Right lobe of liver (tissue), 6 donors: ENCODE results near the gene MAPKAPK3. TPM values are rescaled to one million over a fixed set of nuclear protein-coding genes. Genes with fewer than 3 reads are reported as not detected.

Experiments used
- ATAC-seq, 4 donors: fragments of 200-7000 bp; cut with Tn5 transposase; one replicate each; pipeline ENCODE4 v1.9.1; 2020; ENCODE audit warnings: mild to moderate bottlenecking in 4 of 4, moderate library complexity in 4 of 4
- DNase-seq, 3 donors: peaks; one replicate each; pipeline ENCODE4 v3.0.0-alpha.2; 2020
- H3K27ac ChIP-seq, 3 donors: fragments of 200-600 bp; one replicate each; pipeline ENCODE4 v1.8.0; 2022
- H3K27me3 ChIP-seq, 2 donors: fragments of 200-600 bp; one replicate each; pipeline ENCODE4 v1.8.0; 2022
- H3K36me3 ChIP-seq, 4 donors: fragments of 200-600 bp; sonication (generic) in 1 of 4; one replicate each; pipeline versions ENCODE4 v1.5.1 to v1.8.0; 2017 to 2022; ENCODE audit warnings: control low read depth in 1 of 4
- H3K4me1 ChIP-seq, 4 donors: fragments of 200-600 bp; sonication (generic) in 1 of 4; one replicate each; pipeline versions ENCODE4 v1.5.1 to v1.8.0; 2017 to 2022; ENCODE audit warnings: control low read depth in 1 of 4
- H3K4me3 ChIP-seq, 3 donors: fragments of 200-600 bp; one replicate each; pipeline ENCODE4 v1.8.0; 2022
- H3K9me3 ChIP-seq, 4 donors: fragments of 200-600 bp; sonication (generic) in 1 of 4; one replicate each; pipeline versions ENCODE4 v1.5.1 to v1.8.0; 2017 to 2022; ENCODE audit warnings: control low read depth in 1 of 4
- CTCF ChIP-seq, 4 donors: fragments of 200-600 bp in 3 of 4; fragments of 450-650 bp in 1 of 4; IDR thresholded peaks; one replicate each; pipeline versions ENCODE4 v1.5.1 to v1.8.0; 2016 to 2022; ENCODE audit warnings: antibody characterized with exemption in 4 of 4, mild to moderate bottlenecking in 2 of 4
- POLR2A ChIP-seq: fragments of 450-650 bp; IDR thresholded peaks from one replicate; pipeline ENCODE4 v1.6.1; 2017; ENCODE audit warnings: antibody characterized with exemption, mild to moderate bottlenecking
- WGBS: methylation state at CpG from one replicate; pipeline ENCODE4 v1.1.6; 2018; ENCODE audit warnings: low coverage, low lambda C conversion rate; ENCODE audit not compliant: insufficient coverage; ENCODE audit errors: missing lambda C conversion rate; 5-methylcytosine and 5-hydroxymethylcytosine counted together
- intact Hi-C, 2 donors: fragments of 100-400 bp; cut with DNase I; formaldehyde crosslinking; loops; one replicate each; pipeline versions ENCODE4 v1.11.2 to v1.14.1; 2022
- total RNA-seq, 6 experiments: library from RNA; depleted of rRNA in 2 of 6; stranded (reverse); fragments of >200 nt in 2 of 6; fragmentation: NEBNext Ultra II Directional in 3 of 6; extraction: Animal tissue kit (Norgen Biotek cat#: 25700) in 3 of 6; gene quantifications; one replicate each; pipeline versions ENCODE4 v1.1.0 to v1.2.4, GENCODE V29; 2016 to 2023
- donor health status: DM: no; HTN: yes; CAD: no.
- donor health status: DM: no; HTN: no; CAD: no.
- donor health status: DM: no; HTN: no; CAD: no.
- donor health status: DM: no; HTN: yes; CAD: no.
- donor health status: DM: no; HTN: yes; CAD: no.

MAPKAPK3 gene
- total RNA-seq, 6 experiments from 2014 or later: 16.6 to 21.4 (median 18.6) TPM

- TF ChIP-seq POLR2A (no peak), CTCF (IDR thresholded peaks at IDR 0.05) (no peak)
- Histone ChIP-seq H3K4me1 (no peaks in the 10 kb centered on the region), H3K27me3 (no peaks in the 10 kb centered on the region), H3K9me3 (no peaks in the 10 kb centered on the region), H3K27ac (no peak overlapping the region), H3K36me3 (no peaks in the 10 kb centered on the region), H3K4me3 (no peak overlapping the region)
- intact Hi-C loops: loop anchor here in 1 of 2 donors (10.0 kb wide), 1 partner anchor 747 kb away; no protein-coding TSS in a partner anchor
- DNase-seq (no peak), ATAC-seq (peak in 2 of 4 donors; percentile 28 to 65)
- 20% methylated on average over 1 of the region's 6 CpGs for WGBS
These were observed 10.6 kb downstream of the MAPKAPK3 start for GRCh38 chr3:50627407-50628051.

- no peak for ATAC-seq
- Histone ChIP-seq H3K9me3 (no peaks in the 10 kb centered on the region), H3K4me3 (no peak overlapping the region), H3K36me3 (no peaks in the 10 kb centered on the region), H3K27ac (no peak overlapping the region), H3K27me3 (no peaks in the 10 kb centered on the region), H3K4me1 (no peaks in the 10 kb centered on the region)
- WGBS: 80% methylated on average over 1 of the region's 3 CpGs
- no peak for DNase-seq
- no peak for TF ChIP-seq POLR2A
- intact Hi-C loops: loop anchor here in 1 of 2 donors (10.0 kb wide), 1 partner anchor 746 kb away; no protein-coding TSS in a partner anchor
These were observed 11.7 kb downstream of the MAPKAPK3 start for GRCh38 chr3:50628601-50629000.

GRCh38 chr3:50630394-50630793 lies 13.4 kb downstream of the MAPKAPK3 start:
- no peaks in the 10 kb centered on the region for H3K4me1 ChIP-seq
- no peak for ATAC-seq
- H3K9me3 ChIP-seq: no peaks in the 10 kb centered on the region
- 75% methylated on average over 2 of the region's 6 CpGs for WGBS
- no peaks in the 10 kb centered on the region for H3K27me3 ChIP-seq
- TF ChIP-seq CTCF (IDR thresholded peaks at IDR 0.05) (no peak), POLR2A (no peak)
- no peak for DNase-seq
- no peaks in the 10 kb centered on the region for H3K36me3 ChIP-seq
- no peak overlapping the region for H3K27ac ChIP-seq
- H3K4me3 ChIP-seq: no peak overlapping the region
- intact Hi-C loops: no loop called here

GRCh38 chr3:50630877-50631276 lies 13.9 kb downstream of the MAPKAPK3 start:
- DNase-seq: no peak

More at GRCh38 chr3:50630877-50631276, 13.9 kb downstream of the MAPKAPK3 start:
- Histone ChIP-seq H3K27ac (no peak overlapping the region), H3K36me3 (no peaks in the 10 kb centered on the region), H3K4me3 (no peak overlapping the region), H3K4me1 (no peaks in the 10 kb centered on the region), H3K9me3 (no peaks in the 10 kb centered on the region), H3K27me3 (no peaks in the 10 kb centered on the region)
- ATAC-seq: no peak
- WGBS: 56% methylated on average over 6 of the region's 7 CpGs
- intact Hi-C loops: no loop called here
- TF ChIP-seq CTCF (IDR thresholded peaks at IDR 0.05): no peak
- TF ChIP-seq POLR2A: no peak
